SKM-1 treated with dmso at 0.1 percent for 144 hours (cell line): ENCODE data around the gene NEK10.
A peak's percentile ranks its signal among the peaks of the same experiment; 100 is the strongest.

Experiments
- DNase-seq: peaks from one replicate; lab custom pipeline; 2025; ENCODE audit not compliant: unreplicated experiment; lab: John Stamatoyannopoulos, UW

The NEK10 gene

DNA sequence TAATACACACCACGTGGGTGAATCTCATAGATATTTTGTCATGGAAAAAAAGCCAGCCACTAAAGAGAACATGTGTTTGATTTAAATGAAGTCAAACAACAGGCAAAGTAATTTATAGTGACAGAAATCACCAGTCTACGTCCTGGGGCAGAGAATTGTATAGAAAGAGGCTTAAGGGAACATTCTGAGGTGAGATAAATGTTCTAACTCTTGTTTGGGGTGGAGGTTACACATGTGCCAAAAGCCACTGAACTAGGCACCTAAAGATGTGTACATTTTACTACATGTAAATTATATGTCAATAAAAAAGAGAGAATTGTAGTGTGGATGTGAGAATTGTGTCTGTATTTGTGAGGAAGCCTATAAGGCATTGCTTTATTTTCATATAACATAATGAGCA lies 184.9 kb downstream of the NEK10 start:
- DNase-seq, result no peak

GRCh38 chr3:27176256-27176655 lies 192.9 kb downstream of the NEK10 start:
- peak; percentile 29 for DNase-seq

GRCh38 chr3:27174530-27174929 lies 194.7 kb downstream of the NEK10 start:
- DNase-seq, result no peak

DNA sequence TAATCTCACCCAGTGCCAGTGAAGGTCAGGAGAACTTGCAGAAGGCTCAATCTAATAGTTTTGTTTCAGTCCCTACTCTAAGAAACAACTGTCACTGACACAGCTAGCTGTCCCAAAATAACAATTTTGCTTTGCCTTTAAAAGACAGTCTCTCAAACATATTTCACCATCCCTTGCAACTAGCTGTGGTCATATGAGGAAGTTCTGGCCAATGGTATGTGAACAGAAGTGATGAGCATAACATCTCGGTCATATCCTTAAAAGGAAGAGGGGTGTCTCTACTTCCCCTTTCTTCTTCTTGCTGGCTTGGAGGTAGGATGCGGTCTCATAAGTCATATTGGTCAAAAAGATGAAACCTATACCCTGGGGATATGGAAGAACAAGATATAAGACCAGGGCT lies 198.1 kb downstream of the NEK10 start:
- peak; percentile 99 for DNase-seq

- no peak for DNase-seq
Measured at GRCh38 chr3:27166888-27167287, 202.3 kb downstream of the NEK10 start.

GRCh38 chr3:27165321-27165721 lies 203.9 kb downstream of the NEK10 start:
- no peak for DNase-seq

DNA sequence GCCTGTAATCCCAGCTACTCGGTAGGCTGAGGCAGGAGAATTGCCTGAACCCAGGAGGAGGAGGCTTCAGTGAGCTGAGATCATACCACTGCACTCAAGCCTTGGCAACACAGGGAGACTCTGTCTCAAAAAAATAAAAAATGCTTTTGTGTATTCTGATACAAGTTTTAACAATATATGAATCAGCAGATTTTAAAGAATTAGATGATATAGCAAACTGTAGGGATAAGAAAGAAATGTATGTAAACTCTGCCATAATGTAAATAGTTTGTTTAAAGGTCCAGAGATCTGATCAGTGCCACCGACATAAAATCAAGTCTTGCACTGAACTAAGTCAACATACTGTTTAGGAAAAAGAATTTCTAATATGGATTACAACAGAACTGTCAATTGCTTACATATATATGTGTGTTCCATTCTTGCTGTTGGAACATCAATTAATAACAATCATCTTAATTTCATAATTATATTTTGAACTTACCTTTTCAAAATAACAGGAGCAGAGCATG lies 208.3 kb downstream of the NEK10 start:
- DNase-seq, result no peak

GRCh38 chr3:27160146-27160545 lies 209.0 kb downstream of the NEK10 start:
- DNase-seq, result no peak

- DNase-seq, result no peak
Measured at GRCh38 chr3:27147215-27147614, 222.0 kb downstream of the NEK10 start.

- no peak for DNase-seq
Measured at GRCh38 chr3:27146786-27147185, 222.4 kb downstream of the NEK10 start.

DNA sequence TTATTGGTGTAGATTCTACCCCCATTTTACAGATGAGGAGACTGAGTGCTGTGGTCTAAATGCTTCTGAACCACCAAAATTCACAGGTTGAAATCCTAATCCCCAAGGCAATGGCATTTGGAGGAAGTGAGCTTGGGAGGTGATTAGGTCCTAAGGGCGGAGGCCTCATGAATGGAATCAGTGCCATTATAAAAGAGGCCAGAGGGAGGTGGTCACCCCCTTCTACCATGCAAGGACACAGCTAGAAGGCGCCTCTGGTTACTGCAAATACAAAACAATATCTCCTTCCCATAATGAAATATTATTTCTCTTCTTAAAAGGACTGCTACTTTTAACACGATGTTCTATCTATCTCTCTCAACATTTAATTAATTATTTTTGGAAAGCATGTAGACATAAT lies 223.5 kb downstream of the NEK10 start:
- no peak for DNase-seq

GRCh38 chr3:27141668-27142067 lies 227.5 kb downstream of the NEK10 start:
- DNase-seq, result no peak

- DNase-seq, result no peak
Measured at GRCh38 chr3:27138562-27138961, 230.6 kb downstream of the NEK10 start.

GRCh38 chr3:27138005-27138404 lies 231.2 kb downstream of the NEK10 start:
- no peak for DNase-seq

DNA sequence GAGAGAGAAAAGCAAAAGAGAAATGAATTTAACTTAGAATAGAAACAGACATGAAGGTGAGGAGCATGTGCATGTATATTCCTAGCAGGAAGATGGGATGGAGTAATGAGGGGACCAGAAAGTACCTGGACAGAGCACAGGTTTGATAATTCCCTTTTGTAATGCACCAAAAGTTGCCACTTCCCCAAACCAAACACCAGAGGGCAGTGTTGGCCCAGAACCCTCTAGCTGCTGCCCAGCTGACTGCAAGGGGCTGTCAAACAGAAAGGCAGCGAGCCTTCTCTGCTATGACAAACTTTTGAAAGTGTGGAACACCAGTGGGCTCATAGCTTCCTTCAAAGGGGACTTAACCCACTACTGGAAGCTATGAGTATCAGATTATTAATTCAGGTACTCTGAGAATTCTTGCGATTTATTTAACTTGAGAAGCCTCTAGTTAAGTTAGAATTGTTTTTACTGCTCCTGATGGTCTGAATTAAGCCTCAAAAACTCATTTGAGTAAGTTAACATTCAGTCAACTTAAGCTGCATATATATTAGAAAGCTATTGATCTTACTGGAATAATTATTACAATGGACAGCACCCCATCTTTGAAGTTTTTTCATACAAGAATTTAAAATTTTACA lies 234.9 kb downstream of the NEK10 start:
- DNase-seq, result peak; percentile 59

DNA sequence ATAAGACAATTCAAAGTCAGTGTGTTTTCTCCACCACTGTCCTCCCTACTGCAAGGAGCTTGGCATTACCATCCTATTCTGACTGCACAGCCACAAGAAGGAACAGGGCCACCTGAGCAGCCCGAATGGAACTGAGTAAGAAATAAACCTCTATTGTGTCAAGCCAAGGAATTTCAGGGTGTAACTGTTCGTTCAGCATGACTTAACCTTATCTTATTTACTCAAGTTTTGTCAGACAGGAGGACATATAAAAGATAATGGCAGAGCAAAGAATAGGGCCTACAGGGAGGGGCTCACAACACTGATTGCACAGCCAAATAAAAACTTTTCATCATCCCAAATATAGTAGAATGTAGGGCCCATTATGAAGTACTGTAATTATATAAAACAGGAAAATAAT lies 236.1 kb downstream of the NEK10 start:
- DNase-seq, result no peak

- DNase-seq, result no peak
Measured at GRCh38 chr3:27130796-27131195, 238.4 kb downstream of the NEK10 start.

- DNase-seq, result no peak
Measured at GRCh38 chr3:27127879-27128278, 241.3 kb downstream of the NEK10 start.

DNA sequence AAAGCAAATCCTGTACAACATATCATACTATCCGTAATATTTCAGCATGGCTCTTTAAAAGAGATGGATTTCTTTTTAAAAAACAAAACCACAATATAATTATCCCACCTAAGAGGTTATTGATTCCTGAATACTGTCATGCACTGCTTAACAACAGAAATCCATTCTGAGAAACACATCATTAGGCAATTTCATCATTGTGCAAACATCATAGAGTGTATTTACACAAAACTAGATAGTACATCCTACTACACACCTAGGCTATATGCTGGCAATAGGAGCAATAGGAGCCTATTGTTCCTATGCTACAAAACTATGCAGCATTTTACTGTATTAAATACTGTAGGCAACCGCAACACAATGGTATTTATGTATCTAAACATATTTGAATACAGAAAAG lies 242.0 kb downstream of the NEK10 start:
- no peak for DNase-seq

DNA sequence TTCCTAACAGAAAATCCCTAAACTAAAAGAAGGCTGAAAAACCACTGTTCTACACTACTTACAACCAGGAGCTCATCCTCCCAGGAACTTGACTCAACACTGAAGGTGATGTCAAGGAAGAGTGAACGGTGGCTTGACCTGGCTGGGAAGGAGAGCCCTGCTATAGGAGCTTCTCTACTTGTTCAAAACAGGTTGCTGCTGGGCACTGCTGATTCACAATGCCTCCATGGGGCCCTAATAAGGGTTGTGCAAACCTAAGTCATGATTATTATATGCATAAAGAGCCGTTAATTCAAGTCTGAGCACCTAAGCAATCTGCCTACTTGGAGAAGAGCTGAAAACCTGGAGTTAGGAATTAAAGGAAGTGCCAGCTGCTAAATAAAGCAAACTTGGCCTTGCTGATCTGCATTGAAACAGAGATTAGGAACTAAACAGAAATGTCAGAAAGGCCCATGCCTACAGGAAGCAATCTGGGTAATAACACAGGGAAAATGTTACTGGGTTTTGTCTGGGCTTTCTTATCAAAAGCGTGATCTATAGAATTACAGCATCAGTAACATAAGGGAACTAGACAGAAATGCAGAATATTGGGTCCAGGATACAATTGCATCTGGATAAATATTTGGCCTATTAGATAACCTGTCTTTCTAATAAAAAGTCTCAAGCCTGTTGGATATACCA lies 243.2 kb downstream of the NEK10 start:
- DNase-seq, result no peak

DNA sequence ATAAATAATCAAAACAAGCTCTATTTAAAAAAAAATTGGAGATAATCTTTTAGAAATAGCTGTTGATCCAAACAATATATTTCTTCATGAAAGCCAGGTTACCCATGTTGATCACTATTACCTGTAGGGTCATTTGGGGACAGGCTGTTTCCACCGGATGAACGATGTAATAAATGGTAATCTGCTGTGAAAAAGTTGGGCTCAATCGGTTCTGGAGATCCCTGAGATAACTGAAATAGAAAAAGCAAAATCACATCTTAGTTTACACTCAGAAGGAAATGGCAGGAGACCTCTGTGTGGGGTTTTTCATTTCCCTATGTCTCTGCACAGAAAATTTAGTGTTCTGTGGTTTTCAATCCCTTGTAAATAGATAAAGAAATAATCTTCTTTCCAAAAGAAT lies 249.5 kb downstream of the NEK10 start:
- no peak for DNase-seq

DNA sequence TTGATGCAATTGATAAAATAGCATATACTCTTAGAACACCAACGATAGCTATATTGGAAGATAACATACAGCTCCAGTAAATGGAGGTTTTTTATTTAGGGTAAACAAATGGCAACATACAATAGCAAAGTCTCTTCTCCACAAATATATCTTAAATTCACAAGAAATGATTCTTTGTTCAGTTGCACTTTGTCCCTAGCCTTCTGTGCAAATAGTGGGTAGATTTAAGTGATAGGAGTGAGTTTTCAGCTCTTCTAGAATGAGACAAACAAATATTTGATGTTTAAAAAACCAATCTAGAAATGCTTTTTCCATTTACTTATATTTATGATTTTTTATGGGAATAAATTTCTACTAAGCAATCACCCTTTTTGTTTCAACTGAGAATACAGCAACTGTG lies 253.8 kb downstream of the NEK10 start:
- DNase-seq, result no peak

DNA sequence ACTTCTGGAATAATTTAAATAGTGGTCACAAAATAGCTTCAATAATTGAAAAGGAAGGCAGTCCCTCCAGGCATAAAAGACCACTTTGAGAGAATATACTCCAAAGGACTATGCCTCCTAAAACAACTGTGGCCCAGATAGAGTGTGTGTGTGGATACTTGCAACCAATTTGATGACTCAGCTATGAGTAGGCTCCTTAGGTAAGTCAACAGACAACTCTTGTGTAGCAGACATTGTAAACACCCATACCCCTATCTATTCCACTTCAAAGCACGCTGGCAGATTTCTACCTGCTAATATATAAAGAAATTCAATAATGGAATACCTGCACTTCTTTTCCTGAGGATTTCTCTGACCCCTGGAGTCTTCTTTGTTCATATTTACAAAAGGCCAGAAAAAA lies 254.5 kb downstream of the NEK10 start:
- DNase-seq, result no peak
